GM18858 (cell line): Measurements from ENCODE around the gene EFCAB6.

Experiments
- ATAC-seq: cut with Tn5 transposase; IDR thresholded peaks from one replicate; pipeline ENCODE4 v1.9.1; 2021; ENCODE audit not compliant: unreplicated experiment

Gene EFCAB6

DNA sequence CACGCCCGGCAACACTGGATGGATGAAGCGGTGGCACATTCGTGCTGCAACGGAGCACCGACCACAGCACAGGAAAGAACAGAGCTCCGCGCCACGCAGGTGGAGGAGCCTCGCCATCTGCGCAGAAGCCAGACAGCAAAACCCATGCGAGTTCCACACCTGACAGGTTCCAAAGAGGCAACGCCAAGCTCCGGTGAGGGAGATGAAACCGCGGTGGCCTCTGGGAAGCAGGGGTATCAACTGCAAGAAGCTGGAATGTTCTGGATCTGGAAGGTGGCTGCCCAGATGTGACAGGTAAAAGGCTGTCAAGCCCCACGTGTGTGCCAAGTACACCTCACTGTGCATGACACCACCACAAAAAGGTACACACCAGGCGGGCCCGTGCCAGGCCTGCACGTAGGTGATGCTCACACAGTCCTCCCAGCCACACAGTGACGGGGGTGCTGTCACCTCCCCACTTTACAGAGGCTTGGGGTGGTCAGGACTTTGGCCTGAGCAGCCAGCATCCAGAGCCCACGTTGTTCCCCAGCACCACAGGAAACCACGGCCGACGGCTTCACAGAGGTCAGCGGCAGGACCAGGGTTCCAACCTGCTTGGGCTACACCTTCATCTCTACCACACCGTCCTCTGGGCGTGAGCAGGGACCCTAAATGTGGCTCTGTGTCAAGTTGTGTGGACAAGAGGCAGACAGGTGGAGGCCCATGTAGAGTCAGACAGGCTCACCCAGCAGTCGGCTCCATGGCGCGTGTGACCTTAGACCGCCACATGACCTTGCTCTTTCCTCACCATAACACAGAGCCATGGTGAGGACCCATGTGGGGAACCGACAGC is 19.7 kb upstream of the EFCAB6 start:
- ATAC-seq: no peak

DNA sequence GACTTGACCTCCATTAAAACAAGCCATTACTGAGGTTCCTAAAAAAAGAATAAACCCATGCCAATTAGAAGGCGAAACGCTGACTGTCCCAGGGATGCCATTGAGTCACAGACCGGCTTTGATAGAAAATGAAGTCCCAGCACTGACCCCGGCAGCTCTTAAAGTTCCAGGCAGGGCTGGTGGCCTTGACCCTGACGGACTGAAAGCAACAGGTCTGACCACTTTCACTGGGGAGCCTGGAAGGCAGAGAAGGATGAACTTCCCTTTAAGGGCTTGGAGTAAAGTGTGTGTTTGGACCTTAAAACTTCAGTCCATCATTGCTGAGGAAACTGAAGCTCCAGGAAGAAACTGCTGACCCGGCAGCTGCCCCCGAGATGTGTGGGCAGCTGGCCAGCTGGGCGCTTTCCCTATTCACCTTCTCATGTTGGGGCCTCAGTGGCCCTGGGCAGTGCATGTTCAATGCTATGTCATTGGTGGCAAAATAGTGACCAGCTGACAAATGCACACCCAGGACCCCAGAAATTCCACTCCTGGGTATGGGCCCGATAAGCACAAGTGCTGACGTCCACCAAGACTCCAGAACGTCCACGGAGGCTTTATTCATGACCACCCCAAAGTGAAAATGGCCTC is 18.9 kb upstream of the EFCAB6 start:
- ATAC-seq: no peak

DNA sequence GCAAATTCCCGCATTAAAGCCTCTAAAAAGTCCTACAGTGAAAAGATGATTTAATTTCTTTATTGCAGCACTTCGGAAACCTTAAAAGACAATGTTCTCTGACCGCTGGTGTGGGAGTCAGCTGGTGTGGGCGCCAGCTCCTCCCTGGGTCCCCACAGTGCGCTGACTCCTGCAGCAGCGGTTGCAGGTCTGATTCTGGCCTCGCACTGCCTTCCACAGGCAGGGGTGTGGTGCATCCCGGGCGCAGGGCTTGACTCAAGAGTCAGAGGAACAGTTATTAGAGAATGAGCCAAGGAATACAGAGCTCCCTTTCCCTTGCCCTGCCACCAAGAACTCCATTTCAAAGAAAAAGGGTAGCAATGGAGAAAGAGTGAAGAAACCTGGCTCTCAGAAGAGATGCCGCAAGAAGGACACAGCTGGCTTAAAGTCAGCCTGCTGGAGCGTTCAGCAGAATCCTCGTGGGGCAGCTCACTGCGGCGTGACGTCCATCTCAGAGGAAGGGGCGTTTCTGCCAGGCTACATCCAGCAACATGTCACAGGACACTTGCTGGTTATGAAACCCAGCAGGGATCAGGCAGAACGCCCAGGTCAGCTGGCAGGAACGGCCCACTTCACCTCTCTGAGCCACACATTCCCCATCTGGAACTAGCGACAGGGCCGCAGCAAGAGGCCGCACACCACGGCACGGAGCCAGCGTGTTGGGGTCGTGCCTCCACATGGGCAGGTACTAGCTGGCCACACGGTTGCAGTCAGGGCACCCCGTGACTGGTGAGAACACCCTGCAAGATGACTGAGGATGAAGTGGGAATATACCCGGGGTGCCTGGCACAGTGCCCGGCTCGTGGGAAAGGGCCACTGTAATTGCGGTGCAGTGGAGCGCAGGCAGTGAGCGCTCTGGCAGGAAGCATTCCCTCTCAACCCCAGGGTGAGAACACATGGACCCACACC is 18.1 kb upstream of the EFCAB6 start:
- ATAC-seq: no peak

DNA sequence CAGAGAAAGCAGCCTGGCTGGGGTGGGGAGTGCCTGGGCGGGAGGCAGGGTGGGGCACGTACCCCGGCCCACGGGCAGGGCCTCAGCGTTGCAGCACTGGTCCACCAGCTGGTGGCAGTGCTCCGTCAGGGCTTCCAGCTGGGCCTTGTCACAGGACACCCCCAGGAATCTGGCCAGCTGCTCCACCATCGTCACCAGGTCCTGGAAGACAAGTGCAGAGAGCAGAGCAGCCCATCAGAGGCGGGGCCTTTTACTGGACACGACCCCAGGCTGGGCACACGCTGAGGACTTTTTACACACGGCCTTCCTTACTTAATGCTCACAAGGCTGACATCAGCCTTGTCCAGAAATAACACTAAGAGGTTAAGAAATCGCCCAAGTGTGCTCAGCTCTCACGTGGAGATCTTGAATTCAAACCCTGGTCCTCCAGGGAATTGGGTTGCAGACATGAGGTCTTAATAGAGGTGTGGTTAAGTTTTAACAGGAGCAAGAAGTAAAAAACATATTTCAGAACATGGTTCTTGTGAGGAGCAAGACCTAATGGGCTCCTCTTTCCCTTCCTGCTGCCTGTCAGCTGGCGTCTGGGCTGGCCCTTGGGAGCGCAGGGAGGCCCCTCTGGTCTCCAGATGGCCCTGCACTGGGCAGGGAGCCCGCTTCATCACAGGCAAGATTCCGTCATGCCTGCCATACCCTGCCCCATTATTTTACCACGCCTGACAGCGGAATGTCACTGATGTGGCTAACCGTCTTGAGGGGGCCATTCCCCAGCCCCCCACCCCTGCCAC is 17.1 kb upstream of the EFCAB6 start:
- ATAC-seq: no peak

DNA sequence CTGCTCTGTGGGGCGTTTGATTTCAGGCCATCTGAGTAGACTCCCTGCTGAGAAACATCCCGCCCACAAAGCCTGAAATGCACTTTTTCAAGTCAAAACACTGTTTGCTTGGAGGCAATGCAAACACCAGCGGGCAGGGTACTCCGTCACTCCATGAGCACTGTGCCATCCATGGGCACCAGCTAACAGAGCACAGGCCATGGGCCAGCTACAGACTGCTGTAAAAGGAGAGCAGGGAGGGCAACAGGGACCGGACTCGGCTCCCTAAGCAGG is 16.6 kb upstream of the EFCAB6 start:
- no peak for ATAC-seq

DNA sequence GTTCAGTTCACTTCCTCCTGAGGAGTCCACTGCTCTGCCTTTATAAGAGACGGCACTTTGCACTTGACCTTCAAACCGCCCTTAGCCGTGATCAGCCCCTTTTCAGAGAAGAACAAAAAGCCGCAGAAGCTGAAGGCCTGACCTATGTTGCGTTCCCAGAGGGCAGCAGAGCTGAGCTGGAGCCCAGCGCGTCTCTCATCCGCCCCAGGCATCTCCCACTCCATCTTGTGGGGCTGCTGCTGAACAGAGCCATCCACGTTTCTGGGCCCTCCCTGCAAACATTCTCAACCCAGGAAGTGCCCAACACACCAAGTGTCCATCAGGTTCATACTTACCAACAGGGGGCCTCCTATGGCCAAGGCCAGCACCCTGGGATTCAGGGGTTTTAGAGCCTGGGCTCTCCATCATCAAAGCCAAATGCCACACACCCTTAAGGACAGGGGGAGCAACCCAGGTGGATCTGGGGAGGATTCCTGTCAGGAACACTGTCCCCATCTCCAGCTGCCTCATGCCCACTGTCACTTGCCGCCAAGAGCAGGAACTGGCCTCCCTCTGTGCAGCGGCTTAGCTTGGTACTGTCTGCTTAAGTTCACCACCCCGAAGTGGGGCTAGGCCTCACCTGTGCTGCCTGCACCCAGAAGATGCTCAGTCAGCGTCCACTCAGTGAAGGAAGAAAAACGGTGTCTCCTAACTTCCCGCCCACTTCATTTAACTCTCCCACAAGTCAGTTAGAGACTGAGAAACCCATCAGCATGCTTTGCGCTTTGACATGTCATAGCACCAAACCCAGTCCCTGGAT is 16.0 kb upstream of the EFCAB6 start:
- no peak for ATAC-seq

DNA sequence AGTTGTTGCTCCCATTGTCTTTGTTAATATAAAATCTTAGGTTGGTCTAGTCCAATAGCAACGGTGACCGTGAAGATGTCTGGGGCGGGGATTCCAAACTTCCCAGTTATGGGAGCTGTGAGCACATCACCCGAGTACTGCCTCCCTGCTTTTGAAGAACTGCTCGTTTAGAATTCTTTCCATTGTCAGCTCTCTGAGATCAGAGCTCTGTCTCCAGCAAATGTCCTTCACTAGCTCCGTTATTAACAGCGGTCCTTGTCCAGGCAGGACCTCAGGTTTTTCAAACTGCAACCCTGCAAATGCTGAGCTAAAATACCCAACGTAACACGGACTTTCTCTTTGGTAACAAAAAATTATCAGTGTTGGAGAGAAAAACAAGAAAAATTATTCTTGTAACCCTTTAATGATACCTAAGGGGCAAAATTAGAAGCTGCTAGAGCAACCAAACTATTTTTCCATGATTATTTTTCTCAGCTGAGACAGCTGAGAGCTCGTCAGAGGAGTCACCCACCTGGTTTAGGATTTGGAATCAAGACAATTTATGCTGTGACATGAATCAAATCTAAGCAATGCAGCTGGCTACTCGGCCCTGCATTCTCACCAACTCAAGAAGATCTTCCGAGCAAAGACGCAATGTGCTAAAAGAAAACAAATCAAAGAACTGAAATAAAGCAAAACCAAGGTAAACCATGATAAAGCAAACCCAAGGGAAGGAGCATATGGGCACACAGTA is 15.1 kb upstream of the EFCAB6 start:
- no peak for ATAC-seq

DNA sequence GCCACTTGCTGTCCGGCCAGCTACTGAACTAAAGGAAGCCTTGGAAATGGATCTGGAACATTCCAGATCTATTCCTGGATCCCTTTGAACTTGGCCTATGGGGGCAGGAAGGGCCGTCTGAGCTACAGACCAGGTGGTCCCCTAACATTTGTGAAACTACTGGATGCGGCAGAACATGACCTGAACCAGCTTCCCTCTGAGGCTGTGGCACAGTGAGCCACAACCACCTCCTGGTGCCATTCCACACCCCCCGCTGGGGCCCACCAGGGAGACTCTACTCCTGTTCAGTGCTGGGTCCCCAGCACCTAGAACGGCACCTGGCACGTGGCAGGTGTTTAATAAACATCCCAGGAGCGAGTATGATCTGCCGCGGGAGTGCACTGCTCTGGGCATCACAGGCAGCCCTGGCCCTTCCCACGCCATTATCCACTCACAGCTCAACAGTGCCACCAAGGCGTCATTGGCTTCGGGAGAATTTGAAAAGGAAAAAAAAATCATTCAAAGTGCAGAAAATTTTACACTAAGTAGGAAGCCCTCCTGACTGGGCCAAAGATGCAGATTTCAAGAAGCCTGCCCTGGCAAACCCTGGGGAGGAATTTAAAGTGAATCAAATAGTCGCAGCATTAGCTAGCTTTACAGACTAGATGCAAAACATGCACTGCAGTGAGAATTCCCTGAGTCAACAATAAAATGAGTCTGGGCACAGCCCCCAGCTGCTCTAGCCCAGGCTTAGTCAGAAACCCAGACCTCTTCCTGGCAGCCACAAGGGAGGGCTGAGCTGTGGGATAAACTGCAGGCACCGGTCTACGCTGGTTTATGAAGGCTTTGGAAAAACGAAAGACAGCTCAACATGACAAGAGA is 14.3 kb upstream of the EFCAB6 start:
- ATAC-seq: no peak

DNA sequence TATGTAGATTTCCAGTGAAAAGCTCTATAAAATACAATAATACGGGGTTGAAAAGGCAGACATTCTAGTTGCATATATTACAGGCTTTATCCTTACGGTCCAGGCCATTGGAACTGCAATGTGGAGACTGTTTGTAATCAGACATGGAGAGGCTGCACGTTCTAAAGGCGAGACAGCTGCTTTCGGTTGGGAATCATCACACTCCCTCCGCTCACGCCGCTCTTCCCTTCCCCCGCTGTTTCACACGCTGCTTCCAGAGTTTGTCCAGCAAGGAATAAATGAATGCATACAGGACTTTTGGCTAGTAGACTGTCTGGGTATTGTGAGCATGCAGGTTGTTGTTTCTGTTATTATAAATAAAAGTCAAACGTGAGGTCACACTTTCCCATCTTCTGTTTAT is 13.5 kb upstream of the EFCAB6 start:
- ATAC-seq: no peak

DNA sequence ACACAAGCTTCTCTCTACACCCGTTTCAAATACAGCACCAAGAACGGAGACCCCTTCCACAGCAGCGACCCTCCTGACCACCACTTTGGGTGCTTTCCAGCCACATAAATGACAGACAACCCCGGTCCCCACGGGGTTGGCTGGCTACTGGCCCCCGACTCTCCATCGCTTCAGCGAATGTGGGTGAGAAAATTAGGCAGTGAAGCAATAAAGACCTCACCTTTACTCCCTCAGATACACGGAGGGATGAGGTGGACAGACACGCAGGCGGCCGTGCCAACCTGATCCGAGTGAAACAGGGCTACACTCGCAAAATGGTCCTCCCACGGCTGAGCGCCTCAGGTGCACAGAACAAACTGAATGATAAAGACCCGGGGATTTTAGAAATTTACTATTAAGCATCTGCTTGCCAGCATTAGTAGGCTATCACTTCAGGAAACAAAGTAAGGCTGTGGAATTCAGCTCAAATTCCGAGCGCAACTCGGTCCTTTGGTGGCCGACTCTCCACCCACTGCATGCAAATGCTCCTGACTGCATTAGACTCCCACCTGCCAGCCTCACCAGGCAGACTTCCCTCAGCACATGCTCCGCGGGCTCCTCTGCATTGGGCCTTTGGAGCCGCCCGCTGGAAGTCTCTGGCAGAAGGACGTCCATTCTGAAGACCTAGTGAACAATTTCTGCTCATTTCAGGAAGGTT is 12.8 kb upstream of the EFCAB6 start:
- no peak for ATAC-seq

DNA sequence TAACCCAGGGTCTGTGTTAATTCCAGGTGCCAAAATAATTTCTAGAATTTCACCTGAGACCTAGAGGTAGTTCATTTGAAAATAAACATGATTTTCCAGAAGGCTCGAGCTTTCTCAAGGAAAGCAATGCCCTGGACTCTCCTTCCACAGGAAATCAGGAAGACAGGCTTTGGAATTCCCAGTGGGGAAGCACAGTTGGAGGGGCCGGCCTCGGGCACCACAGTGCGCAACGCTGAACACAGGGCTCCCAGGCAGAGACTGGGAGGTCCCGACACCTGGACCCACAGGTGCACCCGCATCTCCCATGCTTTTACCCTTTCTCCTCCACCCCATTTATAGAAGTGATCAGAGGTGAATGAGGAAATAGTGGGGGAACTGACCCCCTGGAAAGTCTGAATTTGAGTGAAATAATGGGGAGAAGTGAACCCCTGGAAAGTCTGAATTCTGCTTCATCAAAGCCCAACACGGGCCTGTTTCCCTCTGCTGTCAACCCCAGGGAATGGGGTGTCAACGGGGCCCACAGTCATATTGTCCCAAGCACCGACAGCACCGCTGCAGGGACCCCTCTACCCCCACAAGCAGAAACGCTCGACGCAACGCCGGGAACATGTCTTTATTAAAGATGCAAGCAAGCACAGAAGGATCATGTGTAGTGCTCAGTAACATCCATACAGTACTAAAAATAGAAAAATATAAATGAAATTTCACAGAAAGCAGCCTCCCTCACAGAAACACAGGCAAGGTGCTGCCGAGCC is 12.0 kb upstream of the EFCAB6 start:
- ATAC-seq: no peak

DNA sequence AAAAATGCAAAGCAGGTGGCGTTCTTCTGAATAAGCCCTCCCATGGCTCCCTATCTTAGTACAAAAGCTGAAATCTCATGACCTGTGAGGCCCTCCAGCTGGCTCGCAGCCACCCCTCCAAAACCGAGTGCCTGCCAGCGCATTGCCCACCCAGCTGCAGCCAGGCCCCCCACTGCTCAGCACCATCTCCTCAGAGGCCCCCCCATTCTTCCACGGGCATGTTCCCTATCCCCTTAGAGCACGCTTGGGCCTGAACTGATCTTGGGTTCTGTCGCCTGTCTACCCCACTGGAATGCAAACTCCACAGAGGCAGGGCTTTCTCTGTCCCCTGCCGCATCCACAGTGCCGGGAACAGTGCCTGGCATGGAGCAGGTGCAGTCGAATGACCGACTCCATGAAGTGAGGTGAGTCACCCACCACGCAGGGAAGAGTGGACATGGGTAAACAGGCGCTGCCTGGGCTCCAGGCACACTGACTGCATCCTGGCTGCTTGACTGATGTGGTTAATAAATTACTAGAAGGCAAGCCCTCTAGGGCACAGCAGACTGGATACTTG is 11.3 kb upstream of the EFCAB6 start:
- ATAC-seq: no peak

DNA sequence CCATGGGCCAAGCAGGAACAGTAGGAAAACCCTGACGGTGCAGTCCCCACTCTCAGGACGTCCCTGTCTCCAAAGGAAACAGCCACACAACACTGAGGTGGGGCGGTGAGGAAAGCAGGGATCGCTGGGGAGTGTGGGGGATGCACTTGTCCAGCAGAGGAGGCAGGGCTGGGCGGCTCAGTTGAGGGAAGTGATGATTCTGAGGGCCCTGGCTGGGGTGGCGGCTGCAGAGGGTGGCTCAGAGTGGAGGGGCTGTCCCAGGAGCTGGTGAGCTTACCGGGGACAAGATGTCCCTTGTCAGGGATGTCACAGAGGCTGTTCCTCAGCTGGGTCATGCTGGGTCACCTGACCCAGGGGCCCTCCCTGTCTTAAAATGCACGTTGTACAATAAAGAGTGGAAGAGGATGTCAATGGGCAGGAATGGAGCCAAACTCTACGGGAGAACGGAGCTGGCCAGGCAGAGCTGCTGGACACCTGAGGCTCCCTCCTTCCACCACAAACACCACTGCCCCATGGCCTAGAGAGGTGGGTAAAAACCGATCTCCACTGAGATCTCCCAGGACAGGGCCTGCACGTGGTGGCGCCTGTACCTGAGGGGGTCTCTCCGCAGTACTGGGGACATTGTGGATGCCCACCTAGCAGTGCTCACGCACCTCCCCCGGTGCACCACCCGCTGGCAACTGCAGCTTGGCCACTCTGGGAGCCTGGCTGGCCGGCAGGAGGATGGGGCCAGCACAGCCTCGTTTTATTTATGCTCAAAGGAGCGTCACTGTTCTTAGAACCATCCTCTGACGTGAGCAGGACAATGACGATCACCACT is 9.7 kb upstream of the EFCAB6 start:
- ATAC-seq: no peak

DNA sequence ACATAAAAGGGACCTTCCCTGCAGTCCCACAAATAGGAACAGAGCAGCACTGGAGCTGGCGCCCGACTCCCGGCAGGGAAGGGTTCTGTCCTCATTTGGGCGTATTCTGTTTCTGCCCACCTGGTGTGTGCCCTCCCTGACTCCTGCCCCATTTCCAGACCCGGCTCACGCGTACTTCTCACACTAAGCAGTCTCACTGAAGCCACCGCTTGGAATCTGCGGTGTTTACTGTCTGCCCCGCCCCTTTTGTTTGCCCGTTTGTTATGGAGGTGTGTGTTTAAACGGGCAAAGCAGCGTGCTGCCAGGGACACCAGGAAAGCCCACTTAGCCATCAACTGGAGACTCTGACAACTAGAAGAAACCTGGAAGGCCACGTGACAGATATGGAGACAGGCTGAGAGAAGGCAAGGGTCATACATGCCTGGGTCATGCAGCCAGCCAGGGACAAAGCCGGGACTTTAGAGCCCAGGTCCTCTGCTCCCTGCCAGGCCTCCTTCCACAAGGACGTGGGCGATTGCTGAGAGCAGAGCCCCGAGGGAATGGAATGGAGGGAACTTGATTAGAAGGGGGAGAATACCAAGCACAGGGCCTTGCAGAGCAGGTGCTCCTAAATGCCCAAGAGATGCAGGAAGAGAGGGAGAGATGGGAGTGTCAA is 8.7 kb upstream of the EFCAB6 start:
- ATAC-seq: no peak

DNA sequence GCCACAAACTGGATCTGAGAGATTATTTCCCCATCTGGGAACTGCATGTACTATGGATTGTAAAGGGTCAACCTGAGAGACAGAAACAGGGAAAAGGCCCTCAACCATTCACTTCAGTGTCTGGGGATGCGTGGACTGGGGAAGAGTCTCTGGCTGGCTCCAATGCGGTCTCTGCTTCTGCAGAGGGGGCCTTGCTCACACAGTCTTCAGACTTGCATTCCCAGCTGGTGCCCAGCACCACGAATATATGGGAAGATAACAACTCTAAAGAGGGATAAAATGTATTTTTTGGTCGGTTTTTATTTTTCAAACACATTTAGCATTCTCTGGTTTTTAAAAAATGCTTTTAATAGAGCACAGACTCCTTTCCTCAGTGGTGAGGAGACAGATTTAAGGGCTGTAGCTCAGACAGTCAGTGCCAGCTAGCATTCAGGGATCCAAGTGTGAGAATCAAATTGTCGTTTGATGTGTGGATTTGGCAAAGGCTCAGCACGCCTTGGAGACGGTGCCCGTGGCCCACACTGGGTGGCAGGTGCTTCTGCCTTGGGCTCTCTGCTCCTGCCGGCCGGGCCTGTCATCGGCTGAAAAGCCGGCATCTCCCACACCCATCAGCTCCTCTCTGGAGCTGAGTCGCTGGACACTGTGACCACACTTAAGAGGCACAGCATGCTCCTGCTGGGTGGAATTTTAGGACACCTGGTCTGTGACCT is 8.0 kb upstream of the EFCAB6 start:
- no peak for ATAC-seq
